Activated T-helper 2 cell treated with anti-CD3 and anti-CD28 coated beads, Interferon-gamma antibody, Interleukin-2, Interleukin-4, amounts not matched to agents 10 μg/mL and 5 μg/mL and 100 μg/mL, durations not matched to agents 14 hours and 24 hours and 36 hours (primary cell): ENCODE measurements around the gene INSR. TPM values are rescaled to one million over a fixed set of nuclear protein-coding genes. Genes with fewer than 3 reads are reported as not detected.

Source experiments
- DNase-seq: peaks from one replicate; pipeline ENCODE4 v3.0.0; 2021; ENCODE audit warnings: low spot score
- H3K27ac Mint-ChIP-seq: one replicate; pipeline ENCODE4 v1.8.0; 2021; ENCODE audit warnings: mixed read lengths
- H3K27me3 Mint-ChIP-seq: one replicate; pipeline ENCODE4 v1.8.0; 2021; ENCODE audit warnings: low read depth, mixed read lengths
- H3K36me3 Mint-ChIP-seq: one replicate; pipeline ENCODE4 v1.8.0; 2021; ENCODE audit warnings: low read depth, mixed read lengths
- H3K4me1 Mint-ChIP-seq: one replicate; pipeline ENCODE4 v1.8.0; 2021; ENCODE audit warnings: low read depth, mixed read lengths
- H3K4me3 Mint-ChIP-seq: one replicate; pipeline ENCODE4 v1.8.0; 2021; ENCODE audit warnings: low read depth, mild to moderate bottlenecking, moderate library complexity, mixed read lengths
- H3K9me3 Mint-ChIP-seq: one replicate; pipeline ENCODE4 v1.8.0; 2021; ENCODE audit warnings: mixed read lengths
- intact Hi-C: fragments of 100-400 bp; cut with micrococcal nuclease; formaldehyde crosslinking; loops from one replicate; pipeline ENCODE4 v1.15.1; 2023
- total RNA-seq: library from RNA; stranded (reverse); gene quantifications from 2 replicates; pipeline ENCODE4 v1.2.3, GENCODE V29; 2022

INSR gene
- total RNA-seq, 1 donor from 2014 or later, result 2.4 TPM

DNA sequence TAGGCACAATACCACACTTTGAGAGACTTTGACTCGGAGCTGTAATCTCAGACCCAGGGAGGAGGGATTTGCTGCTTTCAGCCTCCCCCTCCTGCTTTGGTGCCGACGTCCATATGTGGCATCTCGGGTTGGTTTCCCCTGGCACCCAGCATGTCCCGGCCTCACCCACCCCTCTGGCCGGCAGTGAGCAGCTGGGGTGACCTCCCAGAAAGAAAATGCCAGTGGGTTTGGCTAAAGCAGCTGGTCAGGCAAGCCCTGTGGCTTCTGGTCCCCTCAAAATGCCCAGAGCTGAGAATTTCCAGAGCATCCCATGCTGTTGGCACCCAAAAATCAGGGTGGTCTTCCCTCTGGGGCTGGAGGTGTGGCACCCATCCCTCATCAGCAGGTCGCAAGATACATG, 34.1 kb downstream of the INSR start:
- Mint-ChIP-seq H3K27ac (no peak overlapping the region), H3K4me1 (no peaks in the 10 kb centered on the region), H3K36me3 (no peaks in the 10 kb centered on the region), H3K9me3 (no peaks in the 10 kb centered on the region), H3K4me3 (no peak overlapping the region), H3K27me3 (no peaks in the 10 kb centered on the region)
- intact Hi-C loops, result no loop called here
- no peak for DNase-seq

DNA sequence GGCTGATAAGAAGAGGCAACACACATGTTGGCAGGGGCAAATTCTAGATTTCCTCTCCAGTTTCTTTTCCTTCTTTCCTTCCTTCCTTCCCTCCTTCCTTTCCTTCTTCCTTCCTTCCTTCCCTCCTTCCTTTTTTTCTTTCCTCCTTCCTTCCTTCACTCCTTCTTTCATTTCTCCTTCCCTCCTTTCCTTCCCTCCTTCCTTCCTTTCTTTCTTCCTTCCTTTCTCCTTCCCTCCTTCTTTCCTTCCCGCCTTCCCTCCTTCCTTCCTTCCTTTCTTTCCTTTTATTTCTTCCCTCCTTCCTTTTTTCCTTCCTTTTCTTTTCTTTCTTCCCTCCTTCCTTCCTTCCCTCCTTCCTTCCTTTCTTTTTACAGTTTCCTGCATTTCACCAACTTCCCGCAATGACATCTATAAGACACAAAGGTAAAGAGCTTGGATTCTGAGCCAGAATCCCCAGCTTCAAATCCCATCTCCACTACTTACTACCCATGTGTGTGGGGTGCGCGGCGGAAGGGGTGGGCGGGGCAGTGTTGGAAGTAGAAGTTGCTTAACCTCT, 35.3 kb downstream of the INSR start:
- Mint-ChIP-seq H3K4me1 (no peaks in the 10 kb centered on the region), H3K27ac (no peak overlapping the region), H3K27me3 (no peaks in the 10 kb centered on the region), H3K36me3 (no peaks in the 10 kb centered on the region), H3K9me3 (no peaks in the 10 kb centered on the region), H3K4me3 (no peak overlapping the region)
- DNase-seq, result no peak
- intact Hi-C loops, result no loop called here

DNA sequence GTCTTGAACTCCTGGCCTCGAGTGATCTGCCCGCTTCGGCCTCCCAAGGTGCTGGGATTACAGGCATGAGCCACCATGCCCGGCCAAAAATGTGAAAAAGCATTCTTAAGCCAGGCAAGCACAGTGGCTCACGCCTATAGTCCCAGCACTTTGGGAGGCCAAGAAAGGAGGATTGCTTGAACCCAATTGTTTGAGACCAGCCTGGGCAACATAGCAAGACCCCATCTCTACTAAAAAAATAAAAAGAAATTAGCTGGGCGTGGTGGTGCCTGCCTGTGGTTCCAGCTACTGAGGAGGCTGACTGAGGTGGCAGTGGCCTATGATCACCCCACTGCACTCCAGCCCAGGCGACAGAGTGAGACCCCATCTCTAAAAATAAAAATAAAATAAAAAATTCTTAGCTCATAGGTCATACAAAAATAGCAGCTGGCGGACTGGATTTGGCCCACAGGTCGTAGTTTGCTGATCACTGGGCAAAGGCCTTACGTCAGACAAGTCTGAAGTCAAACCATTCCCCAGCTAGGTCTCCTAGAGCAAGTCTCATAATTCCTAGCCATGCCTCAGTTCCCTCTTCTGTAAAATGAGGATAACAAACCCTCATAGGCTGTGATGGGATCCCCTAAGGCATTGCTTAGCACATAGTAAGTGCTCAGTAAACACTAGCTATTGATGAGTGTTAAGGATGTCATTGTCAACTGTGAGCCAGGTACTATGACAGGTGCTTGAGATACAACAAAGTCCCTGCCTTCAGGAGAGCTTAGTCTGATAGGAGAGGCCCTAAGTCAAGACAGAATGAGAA, 36.0 kb downstream of the INSR start:
- H3K9me3 Mint-ChIP-seq, result no peaks in the 10 kb centered on the region
- intact Hi-C loops, result no loop called here
- no peaks in the 10 kb centered on the region for H3K36me3 Mint-ChIP-seq
- DNase-seq, result no peak
- no peak overlapping the region for H3K4me3 Mint-ChIP-seq
- H3K27me3 Mint-ChIP-seq, result no peaks in the 10 kb centered on the region
- no peaks in the 10 kb centered on the region for H3K4me1 Mint-ChIP-seq
- H3K27ac Mint-ChIP-seq, result no peak overlapping the region

DNA sequence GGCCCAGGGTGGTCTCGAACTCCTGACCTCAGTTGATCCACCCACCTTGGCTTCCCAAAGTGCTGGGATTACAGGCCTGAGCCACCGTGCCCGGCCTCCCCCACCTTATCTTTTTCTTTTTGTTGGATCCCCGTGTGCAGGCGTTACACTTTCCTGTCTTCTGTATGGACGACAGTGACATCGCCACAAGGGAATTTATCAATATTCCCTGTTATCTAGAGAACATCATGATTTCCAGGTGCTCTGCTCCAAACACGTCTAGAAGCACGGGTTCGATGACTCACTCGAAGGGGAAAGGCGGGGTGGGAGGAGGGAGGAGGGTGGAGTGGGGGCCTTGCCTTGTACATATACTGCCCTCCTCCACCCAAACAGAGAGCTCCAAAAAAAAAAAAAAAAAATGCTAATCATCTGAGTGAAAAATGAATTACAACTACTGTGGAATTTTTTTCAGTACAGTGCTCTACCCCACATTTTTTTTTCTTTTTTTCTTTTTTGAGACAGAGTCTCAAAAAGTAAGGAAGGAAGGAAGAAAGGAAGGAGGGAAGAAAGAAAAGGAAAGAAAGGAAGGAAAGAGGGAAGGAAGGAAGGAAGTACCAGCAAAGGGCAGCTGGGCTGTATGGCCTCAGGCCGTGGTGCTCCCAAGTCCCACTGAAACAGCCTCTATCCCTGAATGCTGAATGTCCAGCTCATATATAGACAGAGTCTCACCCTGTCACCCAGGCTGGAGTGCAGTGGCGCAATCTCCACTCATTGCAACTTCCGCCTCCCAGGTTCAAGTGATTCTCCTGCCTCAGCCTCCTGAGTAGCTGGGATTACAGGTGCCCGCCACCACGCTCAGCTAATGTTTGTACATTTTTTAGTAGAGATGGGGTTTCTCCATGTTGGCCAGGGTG, 36.8 kb downstream of the INSR start:
- DNase-seq, result no peak
- Mint-ChIP-seq H3K36me3 (no peaks in the 10 kb centered on the region), H3K4me1 (no peaks in the 10 kb centered on the region), H3K27ac (no peak overlapping the region), H3K9me3 (no peaks in the 10 kb centered on the region), H3K27me3 (no peaks in the 10 kb centered on the region), H3K4me3 (no peak overlapping the region)
- intact Hi-C loops, result no loop called here

DNA sequence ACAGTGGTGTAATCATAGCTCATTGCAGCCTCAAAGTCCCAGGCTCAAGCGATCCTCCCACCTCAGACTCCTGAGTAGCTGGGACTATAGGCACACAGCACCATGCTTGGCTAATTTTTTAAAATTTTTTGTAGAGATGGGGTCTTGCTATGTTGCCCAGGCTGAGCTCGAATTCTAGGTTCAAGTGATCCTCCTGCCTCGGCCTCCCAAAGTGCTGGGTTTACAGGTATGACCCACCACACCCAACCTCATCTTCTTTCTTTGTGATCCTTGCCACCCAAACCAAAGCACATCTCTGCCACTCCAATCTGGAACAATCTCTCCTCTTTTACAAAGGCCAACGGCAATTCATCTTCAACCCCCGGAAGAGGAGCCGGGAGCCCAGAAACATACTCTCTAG, 38.6 kb downstream of the INSR start:
- no peak overlapping the region for H3K4me3 Mint-ChIP-seq
- H3K36me3 Mint-ChIP-seq, result no peaks in the 10 kb centered on the region
- intact Hi-C loops, result no loop called here
- H3K9me3 Mint-ChIP-seq, result no peaks in the 10 kb centered on the region
- H3K27ac Mint-ChIP-seq, result no peak overlapping the region
- H3K27me3 Mint-ChIP-seq, result no peaks in the 10 kb centered on the region
- H3K4me1 Mint-ChIP-seq, result no peaks in the 10 kb centered on the region
- no peak for DNase-seq

DNA sequence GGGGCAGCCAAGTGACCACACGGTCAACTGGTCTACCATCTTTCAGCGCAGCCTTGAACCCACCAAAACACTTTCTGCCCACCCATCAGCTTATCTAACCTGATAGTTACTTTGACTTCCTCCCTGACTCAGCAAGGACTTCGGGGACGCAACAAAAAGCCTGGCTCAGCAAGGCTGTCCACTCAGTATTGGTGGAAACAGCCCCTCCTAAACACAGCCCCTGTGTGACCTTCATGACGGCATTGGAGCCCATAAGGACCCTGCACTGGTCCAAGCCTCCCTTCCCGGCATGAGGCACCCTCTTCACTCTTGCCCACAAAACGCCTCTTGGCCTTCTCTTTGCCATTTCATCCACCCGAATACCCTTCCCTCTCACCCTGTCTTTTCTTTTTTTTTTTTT, 39.1 kb downstream of the INSR start:
- H3K4me1 Mint-ChIP-seq, result no peaks in the 10 kb centered on the region
- intact Hi-C loops, result no loop called here

DNA sequence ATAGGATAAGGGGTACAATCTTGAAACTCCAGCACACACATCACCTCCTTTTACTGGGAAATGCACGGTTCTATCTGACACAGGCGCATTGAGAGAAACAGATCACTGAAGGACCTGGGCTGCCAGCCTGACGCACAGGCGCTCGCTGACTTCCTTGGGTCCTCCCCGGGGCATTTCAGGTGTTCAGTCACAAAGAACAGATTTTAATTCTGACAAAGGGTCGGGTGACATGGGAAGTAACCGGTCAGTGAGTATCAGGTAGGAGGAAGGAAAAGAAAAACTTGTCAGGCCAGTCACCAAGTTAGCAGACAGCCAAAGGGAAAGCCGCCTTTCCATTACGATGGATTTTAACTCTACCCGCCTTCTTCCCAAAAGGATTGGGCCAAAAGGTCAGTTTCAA, 39.6 kb downstream of the INSR start:
- H3K36me3 Mint-ChIP-seq, result no peaks in the 10 kb centered on the region
- DNase-seq, result no peak
- no peaks in the 10 kb centered on the region for H3K9me3 Mint-ChIP-seq
- H3K4me3 Mint-ChIP-seq, result no peak overlapping the region
- intact Hi-C loops, result no loop called here
- H3K4me1 Mint-ChIP-seq, result no peaks in the 10 kb centered on the region
- H3K27me3 Mint-ChIP-seq, result no peaks in the 10 kb centered on the region
- H3K27ac Mint-ChIP-seq, result no peak overlapping the region

More for the DNA sequence above, 39.1 kb downstream of the INSR start:
- DNase-seq, result no peak
- Mint-ChIP-seq H3K27me3 (no peaks in the 10 kb centered on the region), H3K9me3 (no peaks in the 10 kb centered on the region), H3K36me3 (no peaks in the 10 kb centered on the region), H3K27ac (no peak overlapping the region), H3K4me3 (no peak overlapping the region)

DNA sequence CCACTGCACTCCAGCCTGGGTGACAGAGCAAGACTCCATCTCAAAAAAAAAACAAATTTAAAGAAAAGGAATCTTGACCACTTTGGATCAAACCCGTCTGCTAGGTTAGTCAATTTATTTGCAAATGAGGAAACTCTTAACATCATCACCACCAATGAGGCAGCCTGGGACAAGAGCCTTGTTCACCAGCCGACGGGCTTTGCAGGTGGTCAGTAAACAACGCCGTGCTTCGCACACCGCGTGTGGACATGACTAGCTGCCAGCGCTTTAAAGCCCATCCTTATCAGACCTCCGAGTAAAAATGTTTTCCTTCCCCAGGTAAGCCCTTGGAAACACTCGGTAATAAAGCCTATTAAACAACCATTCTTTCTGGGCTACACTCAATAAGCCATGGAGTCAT, 41.9 kb downstream of the INSR start:
- Mint-ChIP-seq H3K36me3 (no peaks in the 10 kb centered on the region), H3K4me3 (no peak overlapping the region), H3K27me3 (no peaks in the 10 kb centered on the region), H3K9me3 (peaks cover under 1% of the 10 kb centered on the region), H3K4me1 (no peaks in the 10 kb centered on the region), H3K27ac (no peak overlapping the region)
- no peak for DNase-seq
- intact Hi-C loops, result no loop called here

DNA sequence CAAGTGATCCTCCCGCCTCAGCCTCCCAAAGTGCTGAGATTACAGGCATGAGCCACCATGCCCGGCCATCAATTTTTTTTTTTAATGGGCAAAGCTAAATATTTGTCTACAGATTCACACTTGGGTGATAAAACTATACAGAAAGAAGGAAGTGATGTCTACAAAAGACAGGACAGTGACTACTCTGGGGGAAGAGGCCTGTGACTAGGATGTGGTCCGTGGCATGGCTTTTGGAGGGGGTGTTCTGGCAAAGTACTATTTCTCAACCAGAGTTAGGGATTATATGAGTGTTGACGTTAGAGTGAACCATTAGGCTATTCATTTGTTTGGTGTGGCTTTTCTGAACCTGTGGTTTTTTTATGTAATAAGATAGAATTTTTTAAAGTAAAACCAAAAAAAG, 42.7 kb downstream of the INSR start:
- intact Hi-C loops, result no loop called here
- Mint-ChIP-seq H3K4me1 (no peaks in the 10 kb centered on the region), H3K27me3 (no peaks in the 10 kb centered on the region), H3K4me3 (no peak overlapping the region), H3K9me3 (peaks cover 5% of the 10 kb centered on the region), H3K27ac (no peak overlapping the region), H3K36me3 (no peaks in the 10 kb centered on the region)
- no peak for DNase-seq

DNA sequence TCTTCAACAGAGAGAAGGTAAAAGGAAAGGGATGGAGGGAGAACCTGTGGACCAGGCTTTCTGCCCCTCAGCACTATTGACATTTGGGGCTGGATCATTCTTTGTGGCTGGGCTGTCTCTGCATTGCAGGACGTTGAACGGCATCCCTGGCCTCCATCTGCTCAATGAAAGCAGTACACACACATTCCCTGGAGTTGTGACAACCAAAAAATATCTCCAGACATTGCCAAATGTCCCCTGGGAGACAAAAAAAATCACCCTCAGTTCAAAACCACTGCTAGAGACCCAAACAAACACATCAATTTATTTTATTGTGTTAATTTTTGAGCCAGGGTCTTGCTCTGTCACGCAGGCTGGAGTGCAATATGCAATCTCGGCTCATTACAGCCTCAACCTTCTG, 43.3 kb downstream of the INSR start:
- intact Hi-C loops, result no loop called here
- no peaks in the 10 kb centered on the region for H3K27me3 Mint-ChIP-seq
- DNase-seq, result no peak
- H3K4me3 Mint-ChIP-seq, result no peak overlapping the region
- peaks cover 9% of the 10 kb centered on the region for H3K9me3 Mint-ChIP-seq
- no peak overlapping the region for H3K27ac Mint-ChIP-seq
- no peaks in the 10 kb centered on the region for H3K36me3 Mint-ChIP-seq
- H3K4me1 Mint-ChIP-seq, result no peaks in the 10 kb centered on the region

DNA sequence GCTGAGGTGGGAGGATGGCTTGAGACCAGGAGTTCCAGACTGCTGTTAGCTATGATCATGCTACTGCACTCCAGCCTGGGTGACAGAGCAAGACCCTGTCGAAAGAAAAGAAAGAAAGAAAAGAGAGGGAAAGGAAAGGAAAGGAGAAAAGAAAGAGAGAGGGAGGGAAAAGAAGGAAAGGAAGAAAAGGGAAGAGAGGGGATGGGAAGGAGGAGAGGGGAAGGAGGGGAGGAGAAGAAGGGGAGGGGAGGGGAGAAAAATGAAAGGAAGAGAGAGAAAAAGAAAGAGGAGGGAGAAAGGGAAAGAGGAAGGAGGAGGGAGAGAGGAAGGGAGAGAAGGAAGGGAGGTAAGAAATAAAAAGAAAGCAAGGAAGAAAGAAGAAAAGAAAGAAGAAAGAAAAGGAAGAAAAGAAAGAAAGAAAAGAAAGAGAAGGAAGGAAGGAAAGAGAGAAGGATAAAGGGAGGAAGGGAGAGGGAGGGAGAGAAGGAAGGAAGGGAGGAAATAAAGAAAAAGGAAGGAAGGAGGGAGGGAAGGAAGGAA, 44.1 kb downstream of the INSR start:
- peaks cover 9% of the 10 kb centered on the region for H3K9me3 Mint-ChIP-seq
- H3K27ac Mint-ChIP-seq, result no peak overlapping the region
- DNase-seq, result no peak
- no peaks in the 10 kb centered on the region for H3K27me3 Mint-ChIP-seq
- H3K4me1 Mint-ChIP-seq, result no peaks in the 10 kb centered on the region
- H3K4me3 Mint-ChIP-seq, result no peak overlapping the region
- intact Hi-C loops, result no loop called here
- no peaks in the 10 kb centered on the region for H3K36me3 Mint-ChIP-seq

DNA sequence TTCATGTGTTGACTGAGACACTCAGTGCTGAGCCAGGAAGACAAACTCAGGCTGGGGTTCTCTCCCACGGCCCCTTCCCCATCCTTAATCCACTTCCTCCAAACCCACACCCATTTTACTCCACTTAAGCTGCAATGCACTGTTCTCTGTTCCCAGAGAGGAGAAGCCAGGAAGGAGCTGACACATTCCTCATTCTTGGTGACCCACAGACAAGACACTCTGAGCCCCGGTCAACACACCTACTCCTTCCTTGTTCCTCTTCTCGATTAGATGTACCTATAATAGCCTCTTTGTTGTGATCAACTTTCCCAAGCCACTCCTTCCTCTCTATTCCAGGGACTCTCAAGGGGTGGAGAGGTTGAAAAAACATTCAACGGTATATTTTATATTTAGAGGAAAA, 47.1 kb downstream of the INSR start:
- no peaks in the 10 kb centered on the region for H3K36me3 Mint-ChIP-seq
- no peak overlapping the region for H3K27ac Mint-ChIP-seq
- peaks cover 9% of the 10 kb centered on the region for H3K9me3 Mint-ChIP-seq
- H3K4me1 Mint-ChIP-seq, result no peaks in the 10 kb centered on the region
- intact Hi-C loops, result no loop called here
- DNase-seq, result no peak
- no peaks in the 10 kb centered on the region for H3K27me3 Mint-ChIP-seq
- H3K4me3 Mint-ChIP-seq, result no peak overlapping the region

DNA sequence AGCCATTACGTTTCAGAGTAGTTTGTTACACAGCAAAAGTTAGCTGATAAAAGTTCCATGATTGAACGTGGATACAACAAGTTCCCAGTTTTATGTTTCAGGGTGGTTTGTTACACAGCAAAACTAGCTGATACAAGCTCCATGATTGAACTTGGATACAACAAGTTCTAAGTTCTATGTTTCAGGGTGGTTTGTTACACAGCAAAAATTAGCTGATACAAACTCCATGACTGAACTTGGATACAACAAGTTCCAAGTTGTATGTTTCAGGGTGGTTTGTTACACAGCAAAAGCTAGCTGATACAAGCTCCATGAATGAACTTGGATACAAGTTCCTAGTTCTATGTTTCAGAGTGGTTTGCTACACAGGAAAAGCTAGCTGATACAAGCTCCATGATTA, 47.6 kb downstream of the INSR start:
- intact Hi-C loops, result no loop called here
- Mint-ChIP-seq H3K4me3 (no peak overlapping the region), H3K9me3 (peaks cover 9% of the 10 kb centered on the region), H3K36me3 (no peaks in the 10 kb centered on the region), H3K4me1 (no peaks in the 10 kb centered on the region), H3K27me3 (no peaks in the 10 kb centered on the region), H3K27ac (no peak overlapping the region)
- no peak for DNase-seq
